Measurements from ENCODE around the gene DPM3. TPM values are rescaled to one million over a fixed set of nuclear protein-coding genes. Genes with fewer than 3 reads are reported as not detected.
A peak's percentile ranks its signal among the peaks of the same experiment; 100 is the strongest.

The DPM3 gene
- total and polyA plus RNA-seq, 2 of the 13 experiments (the other 11 are each of a cell fraction or from before 2014, with no cell fraction given): 23.2 to 53.4 TPM

- peak; percentile 35; the same call in 1 of the 2 replicates for TF ChIP-seq FOXK1 (CRISPR knock-in tag; IDR thresholded peaks at IDR 0.05; ENCODE audit: borderline replicate concordance, low read depth)
- TF ChIP-seq NFYB (CRISPR knock-in tag; IDR thresholded peaks at IDR 0.05): no peak
- no peak for TF ChIP-seq ZNF296 (CRISPR knock-in tag; conservative IDR thresholded peaks at IDR 0.05)
- TF ChIP-seq ZNF510 (CRISPR knock-in tag; IDR thresholded peaks at IDR 0.05; ENCODE audit: low read depth): no peak
- no peak for TF ChIP-seq ZNF724P (CRISPR knock-in tag; IDR thresholded peaks at IDR 0.05; ENCODE audit: borderline replicate concordance)
- TF ChIP-seq TMF1 (CRISPR knock-in tag; IDR thresholded peaks at IDR 0.05; ENCODE audit: low read depth): no peak
- TF ChIP-seq FOXA3 (CRISPR knock-in tag; IDR thresholded peaks at IDR 0.05): peak; percentile 7; the same call in 1 of the 2 replicates
- no peak for TF ChIP-seq ZNF547 (CRISPR knock-in tag; IDR thresholded peaks at IDR 0.05)
- TF ChIP-seq TARDBP (CRISPR knock-in tag; IDR thresholded peaks at IDR 0.05): no peak
- TF ChIP-seq FOXA1 (IDR thresholded peaks at IDR 0.05): no peak
- TF ChIP-seq FOXA1 (CRISPR knock-in tag; IDR thresholded peaks at IDR 0.05): peak; percentile 16; the same call in 1 of the 2 replicates
- 0 out of 2 replicates have a peak, but pooled peaks have one; percentile 42 for TF ChIP-seq DNMT1 (CRISPR knock-in tag; IDR thresholded peaks at IDR 0.05)
- 0 out of 2 replicates have a peak, but pooled peaks have one; percentile 52 for TF ChIP-seq ZNF800 (CRISPR knock-in tag; IDR thresholded peaks at IDR 0.05)
- TF ChIP-seq, protein P1, sequence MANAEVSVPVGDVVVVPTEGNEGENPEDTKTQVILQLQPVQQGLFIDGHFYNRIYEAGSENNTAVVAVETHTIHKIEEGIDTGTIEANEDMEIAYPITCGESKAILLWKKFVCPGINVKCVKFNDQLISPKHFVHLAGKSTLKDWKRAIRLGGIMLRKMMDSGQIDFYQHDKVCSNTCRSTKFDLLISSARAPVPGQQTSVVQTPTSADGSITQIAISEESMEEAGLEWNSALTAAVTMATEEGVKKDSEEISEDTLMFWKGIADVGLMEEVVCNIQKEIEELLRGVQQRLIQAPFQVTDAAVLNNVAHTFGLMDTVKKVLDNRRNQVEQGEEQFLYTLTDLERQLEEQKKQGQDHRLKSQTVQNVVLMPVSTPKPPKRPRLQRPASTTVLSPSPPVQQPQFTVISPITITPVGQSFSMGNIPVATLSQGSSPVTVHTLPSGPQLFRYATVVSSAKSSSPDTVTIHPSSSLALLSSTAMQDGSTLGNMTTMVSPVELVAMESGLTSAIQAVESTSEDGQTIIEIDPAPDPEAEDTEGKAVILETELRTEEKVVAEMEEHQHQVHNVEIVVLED (CRISPR knock-in tag; IDR thresholded peaks at IDR 0.05; ENCODE audit: borderline replicate concordance): no peak
- no peak for TF ChIP-seq NR2C2 (CRISPR knock-in tag; IDR thresholded peaks at IDR 0.05; ENCODE audit: borderline replicate concordance)
- TF ChIP-seq, protein P2, sequence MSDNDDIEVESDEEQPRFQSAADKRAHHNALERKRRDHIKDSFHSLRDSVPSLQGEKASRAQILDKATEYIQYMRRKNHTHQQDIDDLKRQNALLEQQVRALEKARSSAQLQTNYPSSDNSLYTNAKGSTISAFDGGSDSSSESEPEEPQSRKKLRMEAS (IDR thresholded peaks at IDR 0.05): peak; percentile 18; the same call in 1 of the 2 replicates
- peak; percentile 68; the same call in 1 of the 2 replicates for TF ChIP-seq ZNF446 (CRISPR knock-in tag; IDR thresholded peaks at IDR 0.05)
- TF ChIP-seq, protein P3, sequence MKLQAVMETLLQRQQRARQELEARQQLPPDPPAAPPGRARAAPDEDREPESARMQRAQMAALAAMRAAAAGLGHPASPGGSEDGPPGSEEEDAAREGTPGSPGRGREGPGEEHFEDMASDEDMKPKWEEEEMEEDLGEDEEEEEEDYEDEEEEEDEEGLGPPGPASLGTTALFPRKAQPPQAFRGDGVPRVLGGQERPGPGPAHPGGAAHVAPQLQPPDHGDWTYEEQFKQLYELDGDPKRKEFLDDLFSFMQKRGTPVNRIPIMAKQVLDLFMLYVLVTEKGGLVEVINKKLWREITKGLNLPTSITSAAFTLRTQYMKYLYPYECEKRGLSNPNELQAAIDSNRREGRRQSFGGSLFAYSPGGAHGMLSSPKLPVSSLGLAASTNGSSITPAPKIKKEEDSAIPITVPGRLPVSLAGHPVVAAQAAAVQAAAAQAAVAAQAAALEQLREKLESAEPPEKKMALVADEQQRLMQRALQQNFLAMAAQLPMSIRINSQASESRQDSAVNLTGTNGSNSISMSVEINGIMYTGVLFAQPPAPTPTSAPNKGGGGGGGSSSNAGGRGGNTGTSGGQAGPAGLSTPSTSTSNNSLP (IDR thresholded peaks at IDR 0.05; ENCODE audit: low read depth, low read length): no peak
- peak; percentile 47; the same call in 1 of the 2 replicates for TF ChIP-seq ZNF891 (CRISPR knock-in tag; IDR thresholded peaks at IDR 0.05)
- no peak for TF ChIP-seq ZFP36 (IDR thresholded peaks at IDR 0.05; ENCODE audit: borderline replicate concordance, low read depth, low read length, partially characterized antibody)
- no peak for TF ChIP-seq ZSCAN31 (CRISPR knock-in tag; IDR thresholded peaks at IDR 0.05; ENCODE audit: low read depth)
- peak; percentile 40; the same call in 1 of the 2 replicates for TF ChIP-seq SALL1 (CRISPR knock-in tag; IDR thresholded peaks at IDR 0.05)
- no peak for TF ChIP-seq ZNF644 (CRISPR knock-in tag; IDR thresholded peaks at IDR 0.05; ENCODE audit: low read depth)
- TF ChIP-seq MAFK (conservative IDR thresholded peaks at IDR 0.05 in 1 of 2, IDR thresholded peaks at IDR 0.05 in 1 of 2; ENCODE audit: low read length in 2 of 2): no peak
- TF ChIP-seq ERF (CRISPR knock-in tag; IDR thresholded peaks at IDR 0.05): 0 out of 2 replicates have a peak, but pooled peaks have one; percentile 13
- TF ChIP-seq ZNF136 (CRISPR knock-in tag; IDR thresholded peaks at IDR 0.05; ENCODE audit: low read depth): no peak
These were observed 46.3 kb downstream of the DPM3 start (continued) for GRCh38 chr1:155093911-155094621.
